Limb (tissue), 2 donors: Measurements from ENCODE around the gene SLC13A3.
A peak's percentile ranks its signal among the peaks of the same experiment; 100 is the strongest.

Source experiments
- DNase-seq, 2 donors: peaks; one replicate each; pipeline ENCODE4 v3.0.0-alpha.2; 2016; ENCODE audit errors: extremely low spot score in 2 of 2

Gene SLC13A3, protein sequence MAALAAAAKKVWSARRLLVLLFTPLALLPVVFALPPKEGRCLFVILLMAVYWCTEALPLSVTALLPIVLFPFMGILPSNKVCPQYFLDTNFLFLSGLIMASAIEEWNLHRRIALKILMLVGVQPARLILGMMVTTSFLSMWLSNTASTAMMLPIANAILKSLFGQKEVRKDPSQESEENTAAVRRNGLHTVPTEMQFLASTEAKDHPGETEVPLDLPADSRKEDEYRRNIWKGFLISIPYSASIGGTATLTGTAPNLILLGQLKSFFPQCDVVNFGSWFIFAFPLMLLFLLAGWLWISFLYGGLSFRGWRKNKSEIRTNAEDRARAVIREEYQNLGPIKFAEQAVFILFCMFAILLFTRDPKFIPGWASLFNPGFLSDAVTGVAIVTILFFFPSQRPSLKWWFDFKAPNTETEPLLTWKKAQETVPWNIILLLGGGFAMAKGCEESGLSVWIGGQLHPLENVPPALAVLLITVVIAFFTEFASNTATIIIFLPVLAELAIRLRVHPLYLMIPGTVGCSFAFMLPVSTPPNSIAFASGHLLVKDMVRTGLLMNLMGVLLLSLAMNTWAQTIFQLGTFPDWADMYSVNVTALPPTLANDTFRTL

DNA sequence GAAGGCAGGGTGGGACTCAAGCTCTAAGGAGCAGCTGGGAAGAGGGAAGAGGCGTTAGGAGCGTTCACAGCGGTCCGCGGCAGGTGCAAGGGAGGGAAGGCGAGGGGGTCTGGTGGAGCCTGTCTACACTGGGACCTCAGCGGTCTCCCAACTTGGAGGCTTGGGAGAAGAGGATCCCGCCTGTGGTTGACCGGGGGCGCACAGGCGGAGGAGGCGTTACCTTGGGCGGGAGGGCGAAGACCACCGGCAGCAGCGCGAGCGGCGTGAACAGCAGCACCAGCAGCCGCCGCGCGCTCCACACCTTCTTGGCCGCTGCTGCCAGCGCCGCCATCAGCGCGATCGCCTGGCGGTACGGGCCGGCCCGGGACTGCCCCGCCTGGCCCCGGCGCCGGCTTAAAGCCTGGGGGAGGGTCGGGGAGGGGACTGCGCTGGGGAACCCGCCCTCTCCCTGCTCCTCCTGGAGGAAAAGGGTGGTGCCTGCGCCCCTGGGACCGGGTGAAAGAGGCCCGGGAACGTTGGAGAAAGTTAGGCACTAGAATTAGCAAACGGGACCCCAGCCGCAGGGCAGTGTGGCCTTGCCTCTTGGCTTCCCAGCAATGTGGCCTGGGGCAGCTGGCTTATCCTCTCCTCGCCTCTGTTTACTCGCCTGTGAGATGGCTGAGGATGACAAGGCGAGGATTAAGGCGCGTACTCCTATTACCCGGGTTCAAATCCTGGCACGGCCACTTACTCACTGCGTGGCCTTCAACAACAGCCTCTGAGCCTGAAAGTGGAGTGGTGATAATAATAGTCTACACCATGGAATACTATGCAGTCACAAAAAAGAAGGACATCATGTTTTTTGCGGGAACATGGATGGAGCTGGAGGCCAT is at the start of gene SLC13A3:
TSS of gene SLC13A3 (minus strand) at position 369 of the 872 bp plus-strand sequence. CDS start at position 331, 38 bp downstream.
- peak; percentile 9 to 57 for DNase-seq

DNA sequence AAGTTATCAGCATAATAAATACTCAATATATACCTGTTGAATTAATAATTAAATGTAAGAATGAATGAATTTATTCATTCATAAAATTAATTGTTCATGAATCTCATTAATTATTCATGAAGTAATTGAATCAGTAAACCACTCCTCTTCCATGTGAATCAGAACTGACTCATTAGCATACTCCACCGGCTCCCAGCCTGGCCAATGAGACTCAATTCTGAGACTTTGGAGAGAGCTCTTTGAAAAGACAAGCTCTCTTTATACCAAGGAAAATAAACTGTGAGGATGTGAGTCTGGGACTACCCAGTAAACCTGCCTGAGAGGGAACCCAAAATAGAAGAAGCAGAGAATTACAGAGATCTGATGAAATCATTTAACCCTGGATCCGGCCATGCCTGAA is 49.8 kb upstream of the SLC13A3 start:
- DNase-seq = no peak

DNA sequence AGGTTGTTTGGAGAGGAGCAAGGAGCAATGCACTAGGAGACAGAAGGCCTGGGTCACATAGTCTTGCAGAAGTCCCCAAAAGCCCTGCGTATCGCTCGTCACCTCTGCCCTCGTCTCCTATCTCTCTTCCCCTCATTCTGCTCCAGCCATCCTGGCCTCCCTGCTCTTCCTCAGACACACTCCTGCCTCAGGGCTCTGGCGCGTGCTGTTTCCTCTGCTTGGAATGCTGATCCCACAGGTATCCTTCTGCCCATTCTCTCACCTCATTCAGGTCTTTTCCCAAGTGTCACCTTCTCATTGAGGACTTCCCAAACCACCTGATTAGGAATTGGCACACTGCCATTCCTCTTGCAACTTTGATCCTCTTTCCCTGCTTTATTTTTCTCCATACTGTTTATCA is 49.2 kb upstream of the SLC13A3 start:
- DNase-seq = no peak

DNA sequence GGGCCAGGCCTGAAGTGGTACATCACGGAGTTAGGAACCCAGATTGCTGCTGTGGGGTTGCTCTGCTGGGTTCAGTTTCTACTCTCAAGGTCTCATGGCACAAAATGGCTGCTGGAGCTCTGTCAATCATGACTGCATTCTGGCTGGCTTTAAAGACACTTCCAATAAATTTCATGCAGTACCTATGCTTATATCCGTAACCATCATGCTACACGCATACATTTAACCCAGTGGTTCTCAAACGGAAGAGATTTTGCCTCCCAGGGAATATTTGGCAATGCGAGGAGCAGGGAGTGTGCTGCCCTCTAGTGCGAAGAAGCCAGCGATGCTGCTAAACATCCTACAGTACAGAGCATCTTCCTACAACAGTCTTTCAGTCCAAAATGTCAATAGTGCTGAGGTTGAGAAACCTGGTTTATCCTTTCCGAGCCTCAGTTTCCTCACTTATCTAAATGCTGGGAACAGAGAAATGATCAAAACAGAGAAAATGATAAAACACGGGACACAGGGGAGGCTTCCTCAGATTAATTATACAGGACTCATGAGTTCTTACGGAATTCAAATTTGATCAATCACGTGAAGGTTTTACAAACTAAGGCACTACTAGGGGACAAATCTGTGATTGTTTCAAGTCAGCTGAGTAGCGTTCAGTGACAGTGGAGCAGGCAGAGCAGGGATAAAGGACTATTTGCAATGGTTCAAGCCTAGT is 48.5 kb upstream of the SLC13A3 start:
- DNase-seq = no peak

DNA sequence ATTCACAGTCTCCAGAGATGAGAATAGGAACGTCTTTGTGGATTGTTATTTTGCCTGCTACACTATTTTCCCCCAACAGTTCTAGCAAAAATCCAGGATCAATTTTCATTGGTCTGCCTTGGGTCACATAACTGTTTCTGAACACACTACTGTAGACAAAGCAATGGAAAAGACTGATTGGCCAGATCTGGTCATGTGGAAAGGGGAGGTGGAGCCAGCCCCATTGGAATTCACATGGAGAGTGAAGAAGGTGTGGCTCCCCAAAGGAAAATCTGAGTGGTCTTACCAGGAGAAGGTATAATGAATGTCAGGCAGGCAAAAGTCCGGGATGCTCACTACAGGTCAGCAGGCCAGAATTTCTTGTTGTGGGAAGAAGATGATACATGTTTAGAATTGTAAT is 47.5 kb upstream of the SLC13A3 start:
- DNase-seq = no peak

DNA sequence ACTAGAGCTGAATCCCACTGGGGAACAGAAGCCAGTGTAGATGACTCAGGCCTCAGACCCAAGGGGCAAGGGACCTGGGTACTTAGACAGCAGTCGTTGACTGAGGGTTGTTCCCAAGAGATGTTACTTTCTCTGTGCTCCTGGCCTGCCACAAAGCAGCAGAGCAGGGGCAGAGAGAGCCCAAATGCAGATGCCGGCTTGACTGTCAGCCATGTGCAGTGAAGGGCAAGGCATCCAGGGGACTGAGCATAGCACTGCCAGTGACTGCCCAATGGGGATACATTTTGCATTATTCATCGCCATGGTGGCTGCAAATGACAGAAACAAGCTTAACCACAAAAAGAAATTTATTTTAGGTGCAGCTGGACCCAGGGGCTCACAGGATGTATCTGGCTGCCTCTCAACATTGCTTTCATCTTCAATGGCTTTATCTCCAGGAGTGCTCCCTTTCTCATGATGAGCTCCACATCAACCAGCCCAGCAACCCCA is 45.6 kb upstream of the SLC13A3 start:
- DNase-seq = no peak

DNA sequence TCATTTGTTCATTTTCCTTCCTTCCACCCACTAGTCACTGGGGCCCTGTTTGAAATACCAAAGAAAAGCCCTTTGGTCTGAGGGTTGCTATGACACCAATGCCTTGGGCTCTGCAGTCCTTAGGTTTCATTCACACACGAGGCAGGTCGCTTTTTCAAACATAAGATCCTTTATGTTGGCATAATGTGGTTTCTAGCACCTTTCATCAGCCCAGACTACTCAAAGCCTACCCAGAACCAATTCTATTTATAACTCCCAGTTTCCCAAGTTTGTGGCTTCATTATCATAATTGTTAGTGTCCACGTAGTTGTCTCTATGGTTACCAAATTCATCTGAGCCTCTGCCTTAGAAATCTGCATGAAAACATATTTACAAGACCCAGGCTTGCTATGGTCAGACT is 44.6 kb upstream of the SLC13A3 start:
- DNase-seq = peak in 1 of 2 donors; percentile 21

DNA sequence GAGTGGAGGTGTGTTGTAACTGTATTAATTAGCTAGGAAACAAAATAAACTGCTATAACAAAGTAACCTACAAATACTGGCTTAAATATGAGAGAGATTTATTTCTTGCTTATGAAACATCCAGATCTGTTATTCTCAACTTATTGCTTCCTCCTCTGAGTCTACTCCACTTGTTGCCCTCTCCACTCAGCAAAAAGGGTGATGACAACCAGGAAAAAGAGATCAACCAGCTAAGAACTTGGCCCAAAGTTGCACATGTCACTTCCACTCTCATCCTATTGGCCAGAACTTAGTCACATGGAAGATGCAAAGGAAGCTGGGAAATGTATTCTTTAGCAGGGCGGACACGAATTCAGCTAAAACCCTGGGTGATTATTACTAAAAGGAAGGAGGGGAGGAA is 43.2 kb upstream of the SLC13A3 start:
- DNase-seq = peak in 1 of 2 donors; percentile 33

DNA sequence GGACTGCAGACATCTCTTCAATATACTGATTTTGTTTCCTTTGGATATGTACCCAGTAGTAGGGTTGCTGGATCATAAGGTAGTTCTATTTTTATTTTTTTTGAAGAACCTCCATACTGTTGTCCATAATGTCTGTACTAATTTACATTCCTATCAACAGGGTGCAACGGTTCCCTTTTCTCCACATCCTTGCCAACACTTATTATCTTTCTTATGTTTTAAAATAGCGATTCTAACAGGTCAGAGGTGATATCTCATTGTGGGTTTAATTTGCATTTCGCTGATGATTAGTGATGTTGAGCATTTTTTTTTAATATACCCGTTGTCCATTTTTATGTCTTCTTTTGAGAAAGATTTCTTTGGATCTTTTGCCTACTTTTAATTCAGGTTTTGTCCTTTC is 39.9 kb upstream of the SLC13A3 start:
- DNase-seq = no peak

DNA sequence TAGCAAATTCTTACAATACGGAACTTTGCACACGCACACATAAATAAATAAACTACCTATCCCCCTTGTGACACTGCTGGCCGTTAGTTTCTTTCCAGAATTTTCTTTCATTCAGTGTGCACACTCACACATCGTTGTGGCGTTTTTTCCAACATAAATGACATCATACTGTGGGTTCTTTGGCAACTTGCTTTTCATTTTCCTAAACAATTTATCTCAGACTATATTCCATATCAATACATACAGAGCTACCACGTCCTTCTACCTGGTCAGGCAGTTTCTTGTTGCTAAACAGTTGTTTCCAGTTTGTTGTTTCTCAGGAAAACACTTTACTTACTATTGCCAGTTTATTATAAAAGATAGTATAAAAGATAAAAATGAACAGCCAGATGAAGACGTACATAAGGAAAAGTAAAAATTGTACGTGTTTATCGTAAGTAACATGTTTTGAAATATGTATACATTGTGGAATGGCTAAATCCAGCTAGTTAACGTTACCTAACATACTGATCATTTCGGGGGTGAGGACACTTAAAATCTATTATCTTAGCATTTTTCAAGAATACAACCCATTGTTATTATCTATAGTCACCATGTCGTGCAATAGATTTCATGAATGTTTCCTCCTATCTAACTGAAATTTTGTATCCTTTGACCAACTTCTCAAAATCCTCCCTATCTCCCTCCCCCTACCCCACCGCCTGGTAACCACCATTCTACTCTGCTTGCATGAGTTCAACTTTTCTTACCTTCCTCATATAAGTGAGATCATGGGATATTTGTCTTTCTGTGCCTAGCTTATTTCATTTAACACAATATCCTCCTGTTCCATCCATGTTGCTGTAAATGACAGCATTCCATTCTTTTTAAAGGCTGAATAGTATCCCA is 39.2 kb upstream of the SLC13A3 start:
- no peak for DNase-seq

DNA sequence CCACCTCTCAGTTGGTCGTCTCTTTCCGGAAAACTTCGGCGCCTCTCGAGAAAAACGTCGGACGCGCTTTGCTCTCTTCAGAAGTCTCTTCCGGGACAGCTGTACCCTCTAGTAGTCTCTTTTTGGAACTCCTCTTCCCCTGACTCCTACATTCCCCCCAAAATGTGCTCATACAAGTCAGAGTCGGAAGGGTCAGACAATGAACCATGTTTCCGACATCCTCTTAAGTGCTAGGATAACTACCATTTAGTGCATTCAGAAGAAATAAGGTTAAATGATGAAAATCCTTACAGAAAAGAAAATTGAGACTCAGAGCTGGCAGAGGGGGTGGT is 38.5 kb upstream of the SLC13A3 start:
- DNase-seq = no peak

DNA sequence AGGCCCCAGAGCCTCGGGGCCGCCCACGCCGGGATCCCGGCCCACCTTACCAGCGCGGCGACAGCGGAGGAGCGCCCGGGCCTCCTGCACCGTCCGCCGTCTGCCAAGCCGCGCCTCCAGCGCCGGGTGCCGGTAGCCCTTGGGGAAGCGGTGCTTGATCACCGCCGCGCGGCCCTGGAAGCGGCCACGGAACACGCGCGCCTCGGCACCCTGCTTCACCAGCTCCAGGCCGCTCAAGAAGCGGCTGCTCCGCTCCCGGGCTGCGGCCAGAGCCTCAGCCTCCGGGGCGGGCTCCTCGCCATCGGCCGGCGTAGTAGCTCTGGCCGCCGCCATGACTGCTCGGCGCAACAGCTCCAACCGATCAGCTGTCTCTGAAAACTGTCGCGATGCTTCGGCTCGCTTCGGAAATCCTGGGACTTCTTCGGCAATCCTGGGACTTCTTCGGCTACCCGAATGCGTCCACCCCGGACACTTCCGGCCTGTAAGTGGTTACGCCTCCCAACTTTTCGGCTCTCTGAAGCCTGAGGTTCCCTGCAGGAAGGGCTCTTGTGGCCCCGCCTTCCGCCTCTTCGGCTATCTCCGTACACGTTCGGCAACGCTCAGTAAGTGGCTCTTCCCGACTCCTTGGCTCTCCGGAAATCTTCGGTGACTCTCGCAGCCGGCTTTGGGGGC is 38.0 kb upstream of the SLC13A3 start, which contains the start of gene TP53RK:
TSS of gene TP53RK (minus strand) at position 363 of the 672 bp plus-strand sequence. CDS start at position 333, 30 bp downstream.
- peak; percentile 96 to 100 for DNase-seq

DNA sequence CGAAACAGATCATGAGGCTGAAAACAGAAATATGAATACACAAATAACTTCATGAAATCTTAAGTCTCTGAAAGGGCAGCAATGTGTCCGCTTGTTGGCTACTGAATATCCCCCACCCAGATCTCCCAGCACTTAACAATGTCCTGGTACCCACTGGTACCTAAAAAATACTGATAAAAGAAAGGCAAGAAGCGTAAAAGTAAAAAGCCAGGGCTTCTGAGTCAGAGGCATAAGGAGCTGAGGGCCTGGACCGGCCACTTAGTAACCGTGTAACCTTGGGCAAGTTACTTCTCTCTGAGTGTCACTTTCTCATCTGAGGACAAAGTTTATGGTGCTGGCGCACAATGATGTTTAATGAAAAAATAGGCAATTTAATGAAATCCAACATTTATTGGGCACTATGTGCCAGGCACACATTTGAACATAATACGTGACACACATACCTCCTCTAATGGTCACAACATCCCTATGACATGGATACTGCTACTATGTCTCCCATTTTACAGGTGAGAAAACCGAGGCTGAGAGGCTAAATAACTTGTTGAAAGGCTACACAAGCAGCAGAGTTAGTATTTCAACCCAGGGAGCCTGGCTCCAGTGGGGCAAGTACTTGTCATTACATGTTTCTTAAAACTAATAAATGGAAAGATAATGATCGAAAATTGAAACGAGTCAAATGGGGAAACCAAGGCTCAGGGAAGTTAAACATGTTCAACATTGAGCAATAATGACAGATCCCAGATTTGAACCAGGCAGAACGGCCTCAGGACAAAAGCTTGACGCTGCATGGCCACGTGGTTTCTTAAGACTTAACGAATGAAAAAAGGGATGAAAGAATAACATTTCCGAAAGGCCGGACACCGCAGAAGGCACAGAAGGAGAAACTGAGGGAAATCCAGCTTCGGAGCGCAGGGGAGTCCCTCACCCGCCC is 37.2 kb upstream of the SLC13A3 start:
- DNase-seq = no peak

DNA sequence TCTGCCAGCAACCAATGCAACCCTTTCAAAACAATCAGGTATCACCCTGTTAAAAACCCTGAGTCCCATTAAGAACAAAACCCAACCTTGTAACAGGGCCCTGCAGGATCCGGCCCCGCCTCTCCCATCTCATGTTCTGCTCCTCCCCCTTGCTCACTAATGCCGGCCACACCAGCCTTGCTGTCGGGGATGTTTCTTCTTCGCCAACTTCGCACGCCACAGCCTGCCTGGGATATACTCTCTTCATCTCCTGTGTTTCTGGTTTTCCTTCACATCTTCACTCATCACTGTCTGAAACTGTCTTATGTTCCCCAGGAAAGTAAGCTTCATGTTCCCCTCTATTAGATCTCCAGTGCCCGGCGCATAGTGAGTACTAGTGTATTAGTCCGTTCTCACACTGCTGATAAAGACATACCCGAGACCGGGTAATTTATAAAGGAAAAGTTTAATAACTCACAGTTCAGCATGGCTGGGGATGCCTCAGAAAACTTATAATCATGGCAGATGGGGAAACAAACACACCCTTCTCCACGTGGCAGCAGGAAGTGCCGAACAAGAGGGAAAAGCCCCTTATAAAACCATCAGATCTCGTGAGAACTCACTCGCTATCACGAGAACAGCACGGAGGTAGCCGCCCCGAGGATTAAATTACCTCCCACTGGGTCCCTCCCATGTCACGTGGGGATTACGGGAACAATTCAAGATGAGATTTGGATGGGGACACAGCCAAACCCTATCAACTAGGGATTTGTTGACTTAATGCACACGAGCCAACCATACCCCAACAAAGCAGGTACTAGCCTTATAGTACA is 32.9 kb upstream of the SLC13A3 start:
- peak; percentile 60 to 72 for DNase-seq

DNA sequence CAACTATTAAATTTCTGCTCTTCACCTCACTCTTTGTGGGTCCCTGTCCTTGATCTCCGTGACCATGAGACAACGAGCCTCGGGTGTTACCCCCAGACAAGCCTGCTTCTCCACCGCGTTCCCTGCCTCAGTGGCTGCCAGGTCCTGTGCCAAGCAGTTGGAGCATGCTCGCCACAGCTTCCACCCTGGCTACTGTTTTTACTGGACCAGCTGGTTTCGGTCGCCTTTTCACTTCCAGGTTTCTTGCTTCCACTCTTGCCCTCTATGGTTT is 32.3 kb upstream of the SLC13A3 start:
- no peak for DNase-seq

DNA sequence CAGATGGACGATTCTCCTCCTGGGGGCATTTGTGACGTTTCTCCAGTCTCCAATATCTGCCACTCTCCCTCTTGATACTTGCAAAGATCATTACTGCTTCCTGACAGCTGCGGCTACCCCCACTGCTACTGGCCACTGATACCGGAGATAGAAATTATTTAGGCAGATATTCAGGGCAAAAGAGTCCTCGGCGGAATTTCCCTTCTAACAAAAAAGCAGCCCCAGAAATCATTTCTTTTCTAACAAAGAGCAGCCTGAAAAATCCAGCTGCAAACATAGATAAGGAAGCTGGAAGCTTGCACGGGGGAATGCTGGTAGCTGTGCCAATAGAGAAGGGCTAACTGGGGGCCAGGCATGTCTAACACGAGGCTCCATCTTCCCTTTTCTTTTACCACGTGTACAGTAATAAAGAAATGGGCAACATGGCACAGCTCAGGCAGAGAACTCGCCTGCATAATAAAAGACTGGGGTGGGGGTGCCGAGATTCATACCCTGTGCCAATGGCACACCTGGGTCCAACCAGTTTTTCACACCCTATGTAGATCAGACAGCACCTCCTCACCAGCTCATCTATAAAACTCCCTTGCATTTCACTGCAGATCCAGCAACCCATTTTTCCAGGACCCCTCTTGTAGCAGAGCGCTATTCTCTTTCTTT is 31.9 kb upstream of the SLC13A3 start:
- DNase-seq = no peak

DNA sequence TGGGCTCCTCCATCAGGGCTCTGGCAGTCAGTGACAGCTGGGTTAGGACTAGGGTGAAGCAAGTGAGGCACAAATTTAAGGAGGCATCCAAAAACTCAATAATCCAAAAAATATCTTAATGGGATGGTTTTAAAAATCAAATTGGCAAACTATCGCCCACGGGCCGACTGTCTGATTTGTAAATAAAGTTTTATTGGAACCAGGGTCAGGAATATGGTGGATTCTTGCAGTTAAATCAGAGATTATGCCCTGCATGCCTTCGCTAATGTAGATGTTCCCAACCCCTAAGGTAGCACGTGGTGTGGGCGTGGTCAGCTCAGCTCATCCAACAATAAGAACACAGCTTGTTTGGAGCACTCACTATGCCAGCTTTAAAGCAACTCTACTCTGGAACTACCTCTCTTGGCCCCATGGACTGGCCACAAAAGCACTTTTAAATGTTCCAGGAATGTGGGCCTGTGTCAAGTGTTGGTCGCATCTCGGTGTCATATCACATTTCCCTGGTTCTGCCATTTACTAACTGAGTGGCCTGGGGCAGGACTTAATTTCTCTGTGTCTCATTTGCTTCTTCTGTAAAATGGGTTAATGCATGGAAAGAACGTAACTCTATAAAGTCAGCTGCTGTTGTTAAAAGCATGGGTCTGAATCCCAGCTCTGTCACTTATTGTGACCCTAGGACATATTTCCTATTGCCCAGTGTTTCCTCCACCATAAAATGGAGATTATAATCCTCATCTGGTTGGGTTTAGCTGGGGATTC is 31.0 kb upstream of the SLC13A3 start:
- no peak for DNase-seq
